ENCODE data around the gene RAB41. TPM values are rescaled to one million over a fixed set of nuclear protein-coding genes. Genes with fewer than 3 reads are reported as not detected.

RAB41 gene
- total RNA-seq, 1 donor from 2014 or later: not detected

GRCh38 chrX:70247252-70247651 is 34.7 kb upstream of the RAB41 start:
- H3K4me3 Mint-ChIP-seq: no peak overlapping the region
- no peak for DNase-seq (ENCODE audit: extremely low spot score, unreplicated experiment)
- TF ChIP-seq CTCF (conservative IDR thresholded peaks at IDR 0.05): no peak
- no peak overlapping the region for H3K27ac Mint-ChIP-seq
- H3K27me3 Mint-ChIP-seq: no peaks in the 10 kb centered on the region
- H3K4me1 Mint-ChIP-seq (ENCODE audit: unreplicated experiment): no peaks in the 10 kb centered on the region
- H3K9me3 Mint-ChIP-seq: peaks cover 4% of the 10 kb centered on the region
- no peaks in the 10 kb centered on the region for H3K36me3 Mint-ChIP-seq

- no peak for DNase-seq (ENCODE audit: extremely low spot score, unreplicated experiment)
These were observed 29.5 kb upstream of the RAB41 start for GRCh38 chrX:70252491-70252890.

GRCh38 chrX:70253377-70254062 is 28.5 kb upstream of the RAB41 start:
- H3K36me3 Mint-ChIP-seq: no peaks in the 10 kb centered on the region
- H3K4me3 Mint-ChIP-seq: no peak overlapping the region
- TF ChIP-seq CTCF (conservative IDR thresholded peaks at IDR 0.05): no peak
- no peaks in the 10 kb centered on the region for H3K27me3 Mint-ChIP-seq
- H3K27ac Mint-ChIP-seq: peak overlapping the region; percentile 12
- no peak for DNase-seq (ENCODE audit: extremely low spot score, unreplicated experiment)
- H3K4me1 Mint-ChIP-seq (ENCODE audit: unreplicated experiment): no peaks in the 10 kb centered on the region
- no peaks in the 10 kb centered on the region for H3K9me3 Mint-ChIP-seq

More at GRCh38 chrX:70252491-70252890, 29.5 kb upstream of the RAB41 start:
- Mint-ChIP-seq H3K36me3 (no peaks in the 10 kb centered on the region), H3K27me3 (no peaks in the 10 kb centered on the region), H3K9me3 (no peaks in the 10 kb centered on the region), H3K4me1 (ENCODE audit: unreplicated experiment) (no peaks in the 10 kb centered on the region), H3K27ac (no peak overlapping the region), H3K4me3 (no peak overlapping the region)
- TF ChIP-seq CTCF (conservative IDR thresholded peaks at IDR 0.05): no peak

- no peaks in the 10 kb centered on the region for H3K4me1 Mint-ChIP-seq (ENCODE audit: unreplicated experiment)
- H3K27ac Mint-ChIP-seq: peak overlapping the region; percentile 12
- no peak for DNase-seq (ENCODE audit: extremely low spot score, unreplicated experiment)
- no peak for TF ChIP-seq CTCF (conservative IDR thresholded peaks at IDR 0.05)
- no peaks in the 10 kb centered on the region for H3K27me3 Mint-ChIP-seq
- no peaks in the 10 kb centered on the region for H3K36me3 Mint-ChIP-seq
- no peak overlapping the region for H3K4me3 Mint-ChIP-seq
- H3K9me3 Mint-ChIP-seq: no peaks in the 10 kb centered on the region
These were observed 27.9 kb upstream of the RAB41 start for GRCh38 chrX:70254063-70254400.

- DNase-seq (ENCODE audit: extremely low spot score, unreplicated experiment): no peak
- H3K9me3 Mint-ChIP-seq: no peaks in the 10 kb centered on the region
- peak overlapping the region; percentile 12 for H3K27ac Mint-ChIP-seq
- H3K27me3 Mint-ChIP-seq: no peaks in the 10 kb centered on the region
- no peaks in the 10 kb centered on the region for H3K4me1 Mint-ChIP-seq (ENCODE audit: unreplicated experiment)
- no peaks in the 10 kb centered on the region for H3K36me3 Mint-ChIP-seq
- no peak overlapping the region for H3K4me3 Mint-ChIP-seq
- no peak for TF ChIP-seq CTCF (conservative IDR thresholded peaks at IDR 0.05)
These were observed 27.1 kb upstream of the RAB41 start for GRCh38 chrX:70254909-70255308.

GRCh38 chrX:70255452-70255851 is 26.5 kb upstream of the RAB41 start:
- no peak for DNase-seq (ENCODE audit: extremely low spot score, unreplicated experiment)
- Mint-ChIP-seq H3K4me3 (no peak overlapping the region), H3K27me3 (no peaks in the 10 kb centered on the region), H3K9me3 (no peaks in the 10 kb centered on the region), H3K27ac (no peak overlapping the region), H3K36me3 (no peaks in the 10 kb centered on the region), H3K4me1 (ENCODE audit: unreplicated experiment) (no peaks in the 10 kb centered on the region)
- TF ChIP-seq CTCF (conservative IDR thresholded peaks at IDR 0.05): no peak
